COLO668 (cell line): ENCODE results near the gene MSI2.

Source experiments
- DNase-seq: peaks from one replicate; lab custom pipeline; 2025; ENCODE audit not compliant: unreplicated experiment; lab: John Stamatoyannopoulos, UW

The MSI2 gene

DNA sequence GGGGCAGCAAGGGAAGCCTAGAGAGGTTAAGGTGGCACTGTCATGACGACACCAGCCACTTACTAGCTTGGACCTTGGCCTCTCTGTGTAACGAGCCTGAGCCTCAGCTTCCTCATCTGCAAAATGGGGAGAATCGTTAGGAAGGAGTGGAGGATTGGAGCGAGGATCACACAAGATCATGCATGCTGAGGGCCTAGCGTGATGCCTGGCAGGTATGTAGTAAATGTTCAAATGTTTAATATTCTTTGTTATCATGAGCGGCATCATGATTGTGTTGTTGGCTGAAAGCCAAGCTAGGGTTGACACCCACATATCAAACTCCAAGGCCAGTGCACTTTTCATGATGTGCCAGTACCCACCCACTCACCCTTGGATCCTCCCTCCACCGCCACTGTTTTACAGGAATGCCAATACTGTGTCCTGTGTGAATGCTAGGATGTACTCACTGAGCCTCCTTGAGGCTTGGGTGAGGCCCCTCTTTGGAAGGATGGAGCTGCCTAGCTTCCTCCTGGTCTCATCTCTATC is 192.5 kb downstream of the MSI2 start:
- no peak for DNase-seq

DNA sequence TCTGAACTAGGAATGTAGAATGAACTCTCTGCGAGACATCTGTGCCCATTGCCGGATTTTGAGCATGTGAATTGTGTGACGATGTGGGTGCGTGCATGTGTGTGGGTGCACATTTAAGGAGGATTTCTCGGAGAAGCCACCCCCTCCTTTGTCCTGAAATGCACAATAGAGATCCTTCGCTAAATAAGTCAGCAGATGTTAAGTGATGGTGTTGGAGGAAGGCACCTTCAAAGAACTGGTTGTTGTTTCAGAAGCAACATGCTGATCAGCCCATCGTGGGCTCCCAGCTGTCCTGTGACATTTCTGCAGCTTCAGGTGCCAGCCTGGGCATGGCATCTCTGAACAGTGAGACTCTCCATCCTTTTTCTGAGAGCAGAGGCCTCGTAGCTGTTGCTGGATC is 194.9 kb downstream of the MSI2 start:
- no peak for DNase-seq

DNA sequence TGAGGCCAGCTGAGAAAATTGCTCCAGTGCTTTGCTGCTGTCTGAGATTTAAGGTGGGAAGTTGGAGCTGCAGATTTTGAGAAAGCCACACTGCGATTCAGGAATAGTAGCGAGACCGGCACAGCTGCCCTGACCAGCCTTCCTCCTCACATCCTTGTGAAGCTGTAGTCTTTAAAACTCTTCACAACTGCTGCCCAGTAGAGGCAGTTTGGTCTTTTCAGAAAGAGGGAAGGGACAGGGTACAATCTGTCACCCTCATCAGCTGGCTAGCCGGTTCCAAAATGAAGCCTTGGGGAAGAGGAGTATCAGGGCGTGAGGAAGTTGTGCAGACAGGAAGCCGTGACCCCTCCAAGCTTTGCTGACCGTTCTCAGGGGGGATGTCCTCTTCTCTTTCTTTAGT is 195.3 kb downstream of the MSI2 start:
- DNase-seq, result no peak

DNA sequence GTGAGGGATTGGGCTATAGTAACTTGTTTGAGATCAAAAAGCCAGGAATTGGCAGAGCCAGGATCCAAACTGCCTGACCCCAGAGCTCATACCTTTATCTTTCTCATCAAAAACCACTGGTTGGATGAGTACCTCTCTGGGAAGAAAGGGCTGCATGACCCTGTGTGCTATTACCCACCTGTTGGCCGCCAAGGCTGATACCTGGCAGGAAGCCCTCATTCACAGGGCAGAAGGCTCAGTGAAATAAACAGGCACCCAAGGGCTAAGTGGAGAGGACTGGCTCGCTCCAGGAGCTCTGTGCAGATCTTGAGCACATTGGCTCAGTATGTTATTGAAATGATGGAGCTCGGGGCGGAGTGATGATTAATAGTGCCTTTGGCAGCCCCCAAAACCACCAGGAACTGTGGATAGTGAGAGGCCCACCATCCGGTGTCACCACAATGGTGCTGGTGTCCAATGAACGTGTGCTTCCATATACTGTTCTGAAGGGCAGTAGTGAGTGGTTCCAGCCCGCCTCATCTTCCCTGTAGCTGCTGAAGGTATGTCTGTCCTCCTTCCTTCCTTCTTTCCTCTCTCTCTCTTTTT is 197.6 kb downstream of the MSI2 start:
- DNase-seq, result no peak

DNA sequence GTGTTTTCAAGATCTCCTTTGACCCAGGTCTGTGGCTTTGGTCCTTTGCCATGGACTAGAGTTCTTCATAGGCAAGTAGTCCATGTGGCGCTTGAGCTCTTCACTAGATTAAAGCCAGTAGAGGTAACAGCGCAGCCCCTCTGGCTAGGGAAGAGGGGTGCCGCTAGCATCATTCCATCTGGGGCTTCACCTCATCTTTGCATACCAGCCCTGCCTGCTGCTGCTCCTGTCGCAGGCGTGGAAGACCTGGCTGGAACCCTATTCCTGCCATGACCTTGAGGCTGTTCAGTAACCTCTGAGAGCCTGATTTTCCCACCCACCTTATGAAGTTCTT is 198.4 kb downstream of the MSI2 start:
- DNase-seq, result no peak

DNA sequence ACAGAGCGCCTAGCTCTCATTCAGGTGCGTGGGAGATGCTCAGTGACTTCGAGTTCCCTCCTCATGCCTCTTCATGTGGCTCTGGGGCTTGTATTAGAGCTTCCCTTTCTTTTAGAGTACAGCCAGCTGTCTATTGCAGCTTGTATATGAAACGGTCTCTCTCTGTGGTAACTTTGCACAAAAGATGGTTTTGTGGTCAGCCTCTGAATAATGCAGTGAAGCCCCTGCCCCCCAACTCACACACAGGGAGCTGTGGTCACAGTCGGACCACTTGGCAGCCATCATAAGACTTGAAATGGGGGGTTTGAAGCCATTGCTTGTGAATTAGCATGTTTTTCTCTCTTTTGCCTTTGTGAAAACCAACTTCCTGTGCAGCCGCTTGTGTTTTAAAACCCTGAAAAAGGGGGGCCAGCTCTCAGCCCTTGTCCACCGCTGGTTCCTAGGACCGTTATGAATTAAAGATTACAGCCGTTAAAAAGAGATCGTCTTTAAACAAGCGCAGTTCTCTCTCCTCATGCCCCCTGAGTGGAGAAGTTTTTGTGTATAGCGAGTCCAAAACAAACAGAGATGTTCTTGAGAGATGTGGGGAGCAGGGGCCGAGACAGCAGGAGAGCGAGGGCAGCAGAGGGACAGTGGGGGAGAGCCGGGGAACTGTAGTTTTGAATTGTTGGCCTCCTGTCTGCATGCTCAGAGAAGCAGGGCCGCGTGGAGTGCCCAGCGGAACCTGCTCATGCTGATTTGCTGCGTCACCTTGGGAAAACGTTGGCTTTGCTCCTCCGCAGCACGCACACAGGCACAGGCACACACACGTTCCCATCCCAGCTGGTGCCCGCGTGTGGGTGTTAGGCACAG is 199.0 kb downstream of the MSI2 start:
- no peak for DNase-seq

DNA sequence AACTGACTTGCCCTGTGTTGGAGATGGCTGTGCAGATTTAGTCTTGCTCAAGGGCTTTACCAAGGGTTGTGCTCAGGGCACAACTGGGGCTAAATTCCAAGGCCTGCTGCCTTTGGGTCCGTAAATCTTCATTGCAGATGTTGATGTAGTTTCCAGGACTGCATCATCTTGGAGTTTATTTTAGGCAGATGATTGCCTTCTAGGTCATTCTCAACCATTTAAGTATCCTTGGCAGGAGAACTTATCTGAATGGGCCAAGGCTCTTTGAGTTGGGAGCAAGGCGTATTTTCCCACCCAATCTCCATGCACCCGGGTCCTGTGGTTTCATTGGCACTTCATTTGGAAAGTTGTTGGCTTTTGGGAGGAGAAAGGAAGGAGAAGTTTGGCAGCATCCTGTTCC is 200.3 kb downstream of the MSI2 start:
- no peak for DNase-seq

DNA sequence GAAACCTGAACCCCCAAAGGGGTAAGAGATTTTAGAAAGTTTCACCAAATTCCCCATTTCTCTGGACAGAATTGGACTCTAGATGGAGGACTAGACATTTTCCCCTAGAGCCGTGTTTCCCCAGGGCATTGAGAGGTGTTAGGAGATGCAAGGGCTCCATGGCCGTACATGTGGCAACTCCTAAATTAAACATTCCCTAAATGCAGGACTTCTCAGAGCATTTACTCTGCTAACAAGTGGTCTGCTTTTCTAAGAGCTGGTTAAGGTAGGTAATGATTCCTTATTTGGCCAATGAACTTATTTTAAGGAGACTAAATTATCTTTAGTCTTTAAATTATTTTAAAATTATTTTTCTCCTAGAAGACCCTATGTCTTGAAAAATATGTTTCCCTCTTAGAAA is 200.9 kb downstream of the MSI2 start:
- DNase-seq, result no peak

DNA sequence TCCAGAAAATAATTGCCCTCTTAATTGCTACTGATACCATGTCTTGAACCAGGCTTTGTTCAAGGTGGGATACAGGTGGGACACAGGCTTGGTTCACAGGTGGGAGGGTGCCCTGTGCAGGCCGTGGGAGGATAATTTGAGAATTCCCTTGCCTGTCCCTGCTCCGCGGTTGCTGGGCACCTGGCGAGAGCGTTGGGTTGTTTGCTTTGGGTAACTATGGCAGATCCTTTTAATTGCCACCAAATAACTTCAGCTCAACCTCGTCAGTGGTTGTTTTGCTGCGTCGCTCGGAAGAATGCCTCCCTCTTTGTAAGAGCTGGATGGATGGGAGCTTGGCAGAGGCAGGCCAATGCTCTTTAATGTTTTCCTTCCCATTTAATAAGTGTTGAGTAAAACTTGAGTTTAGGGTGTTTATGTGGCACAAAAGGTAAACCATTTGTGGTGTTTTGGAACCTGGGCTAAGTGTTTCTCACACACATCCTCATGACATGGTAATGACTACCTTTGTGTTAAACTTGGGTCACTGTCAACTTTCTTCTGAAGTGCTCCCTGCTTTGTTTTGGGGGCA is 202.5 kb downstream of the MSI2 start:
- peak; percentile 69 for DNase-seq

DNA sequence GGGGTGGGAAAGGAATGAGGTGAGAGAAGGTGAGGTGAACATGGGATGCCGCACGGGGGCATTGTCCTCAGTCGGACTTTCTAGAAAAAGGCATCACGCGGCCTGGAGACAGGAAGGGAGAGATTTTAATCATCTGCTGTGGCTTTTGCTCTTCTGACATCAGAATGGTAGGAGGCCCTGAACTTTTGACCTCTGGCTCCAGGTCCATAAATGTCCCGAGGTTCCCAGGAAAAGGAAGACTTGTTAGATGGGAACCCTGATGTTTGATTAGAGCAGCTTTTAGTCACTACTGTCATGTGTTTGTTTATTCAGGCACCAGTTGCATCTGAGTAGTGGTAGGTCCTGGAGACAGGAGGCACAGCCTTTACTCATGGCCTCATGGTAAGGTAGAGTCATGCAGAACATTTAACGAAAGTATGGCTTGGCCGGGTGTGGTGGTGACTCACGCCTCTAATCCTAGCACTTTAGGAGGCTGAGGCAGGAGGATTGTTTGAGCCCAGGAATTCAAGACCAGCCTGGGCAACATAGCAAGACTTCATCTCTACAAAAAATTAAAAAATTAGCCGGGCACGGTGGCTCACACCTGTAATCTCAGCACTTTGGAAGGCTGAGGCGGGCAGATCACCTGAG is 203.1 kb downstream of the MSI2 start:
- DNase-seq, result peak; percentile 45

DNA sequence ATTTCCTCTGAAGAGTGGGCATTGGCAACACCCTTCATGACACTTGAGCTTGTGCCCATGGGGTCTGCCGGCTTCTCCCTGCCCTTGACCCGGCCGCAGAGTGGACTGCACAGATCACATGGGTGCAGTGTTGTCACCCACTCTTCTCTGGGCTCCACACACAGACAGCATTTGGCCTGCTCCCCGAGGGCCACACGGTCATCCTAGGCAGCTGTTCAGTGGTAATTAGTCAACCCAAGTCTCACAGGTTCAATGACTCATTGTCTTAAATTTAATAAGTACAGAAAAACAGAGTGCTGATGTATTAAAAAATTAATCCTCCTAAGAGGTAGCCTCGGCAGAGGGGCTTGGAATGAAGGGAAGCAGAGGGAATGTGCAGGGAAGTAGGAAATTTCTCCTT is 204.8 kb downstream of the MSI2 start:
- DNase-seq, result no peak

DNA sequence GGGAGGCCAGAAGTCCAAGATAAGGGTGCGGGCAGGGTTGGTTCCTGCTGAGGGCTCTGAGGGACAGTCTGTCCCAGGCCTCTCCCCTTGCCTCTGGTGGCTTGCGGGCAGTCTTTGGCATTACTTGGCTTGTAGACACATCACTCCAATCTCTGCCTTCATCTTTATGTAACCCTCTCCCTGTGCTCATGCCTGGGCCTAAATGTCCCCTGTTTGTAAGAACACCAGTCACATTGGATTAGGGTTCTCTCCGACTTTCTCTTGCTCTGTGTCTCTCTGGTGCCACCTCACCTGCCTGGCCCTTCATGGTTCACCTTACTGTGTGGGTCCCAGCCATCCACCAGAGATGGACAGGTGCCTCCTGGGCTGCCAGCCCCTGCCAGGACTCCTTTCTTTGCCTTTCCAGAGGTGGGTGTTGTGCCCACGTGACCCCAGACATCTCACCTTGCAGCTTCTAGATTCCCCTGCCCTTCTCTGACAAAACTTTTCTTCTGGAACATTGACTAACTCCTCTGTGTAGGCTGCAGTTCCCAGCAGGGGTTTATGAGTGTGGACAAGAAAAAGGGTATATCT is 205.8 kb downstream of the MSI2 start:
- no peak for DNase-seq

DNA sequence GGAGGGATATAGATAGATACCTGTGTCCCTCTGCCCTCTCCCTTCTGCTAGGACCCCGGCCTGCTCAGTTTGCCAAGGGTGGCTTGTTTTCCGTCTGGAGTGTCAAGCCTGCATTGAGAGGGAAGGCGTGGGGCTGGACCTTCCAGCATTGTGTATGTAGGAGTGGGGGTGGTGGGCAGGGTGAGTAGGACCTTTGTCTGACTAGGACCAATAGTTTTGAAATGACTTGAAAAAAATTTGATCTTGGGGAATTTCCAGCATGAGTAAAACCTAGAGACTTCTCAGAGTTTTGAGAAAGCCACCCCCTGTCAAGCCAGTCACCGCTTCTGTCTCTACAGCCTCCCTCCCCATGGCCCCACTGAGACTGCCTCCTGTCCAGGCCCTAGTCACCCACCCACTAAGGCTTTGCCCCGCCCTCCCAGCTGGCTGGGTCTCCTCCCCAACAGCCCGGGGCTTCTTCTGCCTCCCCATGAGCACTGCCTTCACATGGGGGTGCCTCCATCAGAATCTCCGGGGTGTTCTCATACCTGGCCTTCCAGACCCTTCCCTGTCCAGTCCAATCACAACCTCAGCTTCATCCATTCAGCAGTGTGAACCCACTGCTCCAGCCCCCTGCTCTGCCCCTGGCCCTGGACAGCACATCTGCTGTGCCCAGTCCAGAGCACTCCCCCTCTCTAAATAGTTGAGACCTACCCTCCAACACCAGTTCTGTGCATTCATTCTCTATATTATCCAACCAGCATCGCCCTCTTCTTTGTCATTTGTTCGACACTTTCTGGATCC is 207.0 kb downstream of the MSI2 start:
- DNase-seq, result no peak

DNA sequence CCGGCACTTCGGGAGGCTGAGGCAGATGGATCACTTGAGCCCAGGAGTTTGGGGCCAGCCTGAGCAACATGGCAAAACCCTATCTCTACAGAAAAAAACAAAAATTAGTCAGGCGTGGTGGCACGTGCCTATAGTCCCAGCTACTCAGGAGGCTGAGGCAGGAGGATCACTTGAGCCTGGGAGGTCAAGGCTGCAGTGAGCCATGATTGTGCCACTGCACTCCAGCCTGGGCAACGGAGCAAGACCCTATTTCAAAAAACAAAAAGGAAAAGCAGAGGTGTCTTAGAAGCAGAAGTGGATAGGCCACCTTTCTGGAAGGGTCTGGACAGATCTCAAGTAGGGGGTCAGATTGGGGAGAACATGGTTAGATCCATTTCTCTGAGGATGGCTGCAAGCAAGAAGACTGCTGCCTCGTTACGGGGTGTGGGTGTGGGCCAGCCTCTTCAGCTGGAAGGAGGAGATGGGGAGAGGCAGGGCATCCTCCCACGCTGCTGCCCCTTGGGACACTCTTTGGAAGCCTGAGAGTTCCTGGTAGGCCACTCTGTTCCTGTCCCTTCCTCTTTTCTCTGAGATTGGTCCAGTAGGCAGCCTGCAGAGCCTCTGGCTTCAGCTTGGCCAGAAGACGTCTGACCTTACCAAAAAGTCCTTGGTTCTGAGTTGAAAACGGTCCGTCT is 208.0 kb downstream of the MSI2 start:
- DNase-seq, result no peak

DNA sequence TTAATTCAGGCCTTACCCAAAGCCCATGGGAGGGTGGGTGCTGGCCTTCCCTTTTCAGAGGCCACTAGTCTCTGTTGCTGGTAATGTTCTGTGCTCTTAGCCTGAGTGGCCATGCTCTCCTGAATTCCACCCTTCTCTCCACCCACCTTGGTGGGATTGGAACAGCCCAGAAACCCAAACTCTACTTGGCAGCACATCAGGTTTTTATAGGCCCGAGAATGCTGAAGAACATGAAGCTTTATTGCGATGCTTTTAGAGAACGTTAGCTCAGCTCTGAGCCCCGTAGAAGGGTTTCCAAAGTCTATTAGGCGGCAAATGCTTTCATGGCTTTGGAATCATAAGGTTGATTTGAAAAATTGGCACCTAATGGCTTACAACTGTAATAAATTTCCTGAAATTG is 209.3 kb downstream of the MSI2 start:
- no peak for DNase-seq

DNA sequence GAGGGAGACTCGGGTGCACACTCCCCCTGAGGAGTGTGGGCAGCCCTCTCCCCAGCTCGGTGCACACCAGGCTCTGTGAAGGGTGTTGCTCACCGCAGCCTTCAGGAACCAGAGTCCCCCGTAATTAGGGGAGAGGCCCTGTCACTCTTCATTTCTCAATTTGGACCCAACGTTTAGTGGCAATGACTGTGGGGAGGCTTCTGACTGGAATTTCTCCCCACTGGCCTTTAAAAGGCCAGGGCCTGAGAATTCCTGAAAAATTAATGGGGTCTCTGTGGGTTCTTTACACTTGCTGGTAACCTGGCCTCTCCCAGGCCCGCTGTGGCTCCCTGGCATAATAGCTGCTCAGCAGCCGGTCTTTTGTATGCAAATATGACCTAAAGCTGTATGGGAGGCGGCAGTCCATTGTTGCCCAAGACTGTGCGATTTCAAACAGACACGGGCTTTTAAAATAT is 209.7 kb downstream of the MSI2 start:
- DNase-seq, result peak; percentile 25

DNA sequence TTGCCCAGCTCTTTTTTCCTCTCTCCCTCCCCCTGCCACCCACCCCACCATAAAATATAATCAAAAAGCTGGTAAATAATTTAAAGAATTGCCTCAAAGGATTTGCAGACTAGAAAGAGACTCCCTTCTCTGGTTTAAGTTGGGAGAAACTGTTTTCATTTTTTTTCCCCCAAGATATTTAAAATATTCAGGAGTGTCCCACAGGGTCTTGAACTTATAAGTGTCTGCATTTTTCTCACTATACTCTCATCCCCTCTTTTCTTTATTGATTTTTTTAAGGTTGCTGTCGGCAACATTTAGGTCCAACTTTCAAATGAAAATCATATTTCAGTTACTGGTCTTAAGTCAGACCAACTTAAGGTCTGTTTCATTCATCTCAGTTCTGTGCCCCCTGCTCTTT is 210.2 kb downstream of the MSI2 start:
- no peak for DNase-seq

DNA sequence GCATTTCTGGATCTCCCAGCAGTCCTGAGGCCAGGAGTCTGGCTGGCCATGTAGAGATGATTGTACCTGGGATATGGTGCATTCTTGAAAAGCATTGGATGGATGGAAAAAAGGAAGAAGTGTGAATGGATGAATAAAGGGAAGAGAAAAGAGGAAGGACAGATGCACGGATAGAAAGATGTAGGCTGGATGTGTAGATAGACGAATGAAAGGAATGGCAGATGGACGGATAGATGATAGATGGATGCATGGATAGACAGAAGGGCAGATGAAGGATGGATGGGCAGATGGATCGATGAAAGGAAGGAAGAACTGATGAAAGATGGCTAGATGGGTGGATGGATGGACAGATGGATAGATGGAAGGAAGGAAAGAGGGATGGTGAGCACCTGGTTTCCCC is 210.9 kb downstream of the MSI2 start:
- DNase-seq, result no peak

DNA sequence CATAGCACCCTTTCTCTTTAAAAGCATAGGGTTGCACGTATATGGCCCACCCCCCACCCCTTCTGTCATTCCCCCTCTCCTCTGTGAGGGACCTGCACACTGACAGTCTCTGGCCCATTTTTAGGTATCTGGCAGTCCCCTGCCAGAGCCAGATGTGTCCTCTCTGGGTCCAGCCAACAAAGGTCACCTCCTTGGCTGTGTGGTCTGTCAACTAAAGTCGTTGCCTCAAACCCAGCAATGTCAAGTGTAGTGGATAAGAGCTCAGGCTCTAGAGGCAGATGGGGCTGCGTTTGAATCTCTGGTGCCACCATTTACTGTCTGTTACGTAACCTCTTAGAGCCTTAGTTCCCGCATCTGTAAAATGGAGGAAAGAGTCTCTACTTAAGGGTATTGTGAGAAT is 211.5 kb downstream of the MSI2 start:
- no peak for DNase-seq
